Neural cell (in vitro differentiated cells): ENCODE data around the gene SH3BP5. TPM values are rescaled to one million over a fixed set of nuclear protein-coding genes. Genes with fewer than 3 reads are reported as not detected.

Source experiments
- H2AFZ ChIP-seq: fragments of 200-600, 300-800 bp; sonication (generic), shearing (Covaris generic); 2 replicates; pipeline ENCODE4 v1.6.0; 2014; ENCODE audit warnings: low read depth, mild to moderate bottlenecking, antibody characterized with exemption, low read length, moderate library complexity
- H3F3A ChIP-seq: fragments of 200-600 bp; shearing (Covaris generic); 2 replicates; pipeline ENCODE4 v1.6.1; 2016; ENCODE audit warnings: mild to moderate bottlenecking, moderate library complexity, mixed read lengths, antibody characterized with exemption, low read length; ENCODE audit not compliant: insufficient read depth, poor library complexity, severe bottlenecking
- H3K27ac ChIP-seq: fragments of 200-600, 300-800 bp; sonication (generic), shearing (Covaris generic); 2 replicates; pipeline ENCODE4 v1.5.1; 2014; ENCODE audit warnings: mild to moderate bottlenecking, low read length, moderate library complexity
- H3K27me3 ChIP-seq: fragments of 300-800, 200-600 bp; sonication (generic), shearing (Covaris generic); 2 replicates; pipeline ENCODE4 v1.6.0; 2014; ENCODE audit warnings: mild to moderate bottlenecking, low read depth, low read length, moderate library complexity; ENCODE audit not compliant: insufficient read depth
- H3K36me3 ChIP-seq: fragments of 300-800, 200-600 bp; sonication (generic), shearing (Covaris generic); 2 replicates; pipeline ENCODE4 v1.5.1; 2014; ENCODE audit warnings: mild to moderate bottlenecking, antibody characterized with exemption, low read length, moderate library complexity; ENCODE audit not compliant: insufficient read depth
- H3K4me2 ChIP-seq: fragments of 300-800, 200-600 bp; sonication (generic), shearing (Covaris generic); 2 replicates; pipeline ENCODE4 v1.6.0; 2014; ENCODE audit warnings: mild to moderate bottlenecking, low read length
- H3K4me3 ChIP-seq: fragments of 300-800, 200-600 bp; sonication (generic), shearing (Covaris generic); 2 replicates; pipeline ENCODE4 v1.5.1; 2014; ENCODE audit warnings: mild to moderate bottlenecking, low read length, moderate library complexity
- H3K79me2 ChIP-seq: fragments of 200-600 bp; shearing (Covaris generic); replicated peaks from 2 replicates; pipeline ENCODE4 v1.6.0; 2014; ENCODE audit warnings: mild to moderate bottlenecking, low read length, moderate library complexity; ENCODE audit not compliant: insufficient read depth
- H3K9ac ChIP-seq: fragments of 300-800, 200-600 bp; sonication (generic), shearing (Covaris generic); 2 replicates; pipeline ENCODE4 v1.6.1; 2016; ENCODE audit warnings: mild to moderate bottlenecking, low read length, mixed read lengths
- H3K9me2 ChIP-seq: fragments of 200-600 bp; shearing (Covaris generic); 2 replicates; pipeline ENCODE4 v1.6.1; 2016; ENCODE audit warnings: mild to moderate bottlenecking, low read length, mixed read lengths; ENCODE audit not compliant: insufficient read depth
- H3K9me3 ChIP-seq: fragments of 200-600, 300-800 bp; sonication (generic), shearing (Covaris generic); 2 replicates; pipeline ENCODE4 v1.6.1; 2016; ENCODE audit warnings: mild to moderate bottlenecking, mixed run types, low read length, moderate library complexity, mixed read lengths
- H4K20me1 ChIP-seq: fragments of 200-600 bp; shearing (Covaris generic); 2 replicates; pipeline ENCODE4 v1.6.1; 2016; ENCODE audit warnings: mild to moderate bottlenecking, mixed run types; ENCODE audit not compliant: insufficient read depth
- EP300 ChIP-seq: fragments of 450-650 bp; conservative IDR thresholded peaks from 2 replicates; pipeline ENCODE4 v1.6.1; 2014; ENCODE audit warnings: antibody characterized with exemption, mild to moderate bottlenecking, moderate library complexity; ENCODE audit not compliant: poor library complexity, severe bottlenecking
- EZH2 ChIP-seq: fragments of 200-600, 300-800 bp; shearing (Covaris generic), sonication (generic); IDR thresholded peaks from 2 replicates; pipeline ENCODE4 v1.6.1; 2014; ENCODE audit warnings: antibody characterized with exemption, low read length, borderline replicate concordance, mild to moderate bottlenecking; ENCODE audit not compliant: insufficient read depth, poor library complexity, severe bottlenecking
- MXI1 ChIP-seq: fragments of 450-650 bp; conservative IDR thresholded peaks from 2 replicates; pipeline ENCODE4 v1.6.1; 2014; ENCODE audit warnings: antibody characterized with exemption, mild to moderate bottlenecking; ENCODE audit not compliant: poor library complexity, severe bottlenecking
- POLR2AphosphoS5 ChIP-seq: IDR thresholded peaks from 2 replicates; pipeline ENCODE4 v1.6.1; 2012
- RAD21 ChIP-seq: fragments of 450-650 bp; conservative IDR thresholded peaks from 2 replicates; pipeline ENCODE4 v1.6.1; 2014; ENCODE audit warnings: antibody characterized with exemption, mild to moderate bottlenecking, moderate library complexity
- SMC3 ChIP-seq: fragments of 450-650 bp; conservative IDR thresholded peaks from 2 replicates; pipeline ENCODE4 v1.6.1; 2014; ENCODE audit warnings: antibody characterized with exemption, mild to moderate bottlenecking, moderate library complexity; ENCODE audit not compliant: poor library complexity
- TAF1 ChIP-seq: IDR thresholded peaks from 2 replicates; pipeline ENCODE4 v1.6.1; 2012; ENCODE audit warnings: low read depth
- polyA plus RNA-seq: library from polyadenylated mRNA; depleted of rRNA; stranded (reverse); fragments of >200 nt; gene quantifications from 2 replicates; pipeline ENCODE4 v1.2.3, GENCODE V29; 2014
- TF ChIP-seq, protein P1 (sequence below): IDR thresholded peaks from 2 replicates; pipeline ENCODE4 v1.6.1; 2012; ENCODE audit warnings: borderline replicate concordance
- TF ChIP-seq, protein P2 (sequence below): fragments of 450-650 bp; IDR thresholded peaks from 2 replicates; pipeline ENCODE4 v1.5.1; 2014; ENCODE audit warnings: antibody characterized with exemption, mild to moderate bottlenecking, moderate library complexity; ENCODE audit not compliant: poor library complexity, severe bottlenecking

The SH3BP5 gene
- polyA plus RNA-seq, 1 donor from 2014 or later: 166 TPM

- Histone ChIP-seq H3K4me2 (no peak overlapping the region), H3K4me3 (no peak overlapping the region)
- TF ChIP-seq POLR2AphosphoS5 (no peak), EP300 (no peak), MXI1 (no peak), TAF1 (no peak), EZH2 (no peak), SMC3 (no peak), RAD21 (no peak)
- TF ChIP-seq, protein P1, sequence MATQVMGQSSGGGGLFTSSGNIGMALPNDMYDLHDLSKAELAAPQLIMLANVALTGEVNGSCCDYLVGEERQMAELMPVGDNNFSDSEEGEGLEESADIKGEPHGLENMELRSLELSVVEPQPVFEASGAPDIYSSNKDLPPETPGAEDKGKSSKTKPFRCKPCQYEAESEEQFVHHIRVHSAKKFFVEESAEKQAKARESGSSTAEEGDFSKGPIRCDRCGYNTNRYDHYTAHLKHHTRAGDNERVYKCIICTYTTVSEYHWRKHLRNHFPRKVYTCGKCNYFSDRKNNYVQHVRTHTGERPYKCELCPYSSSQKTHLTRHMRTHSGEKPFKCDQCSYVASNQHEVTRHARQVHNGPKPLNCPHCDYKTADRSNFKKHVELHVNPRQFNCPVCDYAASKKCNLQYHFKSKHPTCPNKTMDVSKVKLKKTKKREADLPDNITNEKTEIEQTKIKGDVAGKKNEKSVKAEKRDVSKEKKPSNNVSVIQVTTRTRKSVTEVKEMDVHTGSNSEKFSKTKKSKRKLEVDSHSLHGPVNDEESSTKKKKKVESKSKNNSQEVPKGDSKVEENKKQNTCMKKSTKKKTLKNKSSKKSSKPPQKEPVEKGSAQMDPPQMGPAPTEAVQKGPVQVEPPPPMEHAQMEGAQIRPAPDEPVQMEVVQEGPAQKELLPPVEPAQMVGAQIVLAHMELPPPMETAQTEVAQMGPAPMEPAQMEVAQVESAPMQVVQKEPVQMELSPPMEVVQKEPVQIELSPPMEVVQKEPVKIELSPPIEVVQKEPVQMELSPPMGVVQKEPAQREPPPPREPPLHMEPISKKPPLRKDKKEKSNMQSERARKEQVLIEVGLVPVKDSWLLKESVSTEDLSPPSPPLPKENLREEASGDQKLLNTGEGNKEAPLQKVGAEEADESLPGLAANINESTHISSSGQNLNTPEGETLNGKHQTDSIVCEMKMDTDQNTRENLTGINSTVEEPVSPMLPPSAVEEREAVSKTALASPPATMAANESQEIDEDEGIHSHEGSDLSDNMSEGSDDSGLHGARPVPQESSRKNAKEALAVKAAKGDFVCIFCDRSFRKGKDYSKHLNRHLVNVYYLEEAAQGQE: no peak
- TF ChIP-seq, protein P2, sequence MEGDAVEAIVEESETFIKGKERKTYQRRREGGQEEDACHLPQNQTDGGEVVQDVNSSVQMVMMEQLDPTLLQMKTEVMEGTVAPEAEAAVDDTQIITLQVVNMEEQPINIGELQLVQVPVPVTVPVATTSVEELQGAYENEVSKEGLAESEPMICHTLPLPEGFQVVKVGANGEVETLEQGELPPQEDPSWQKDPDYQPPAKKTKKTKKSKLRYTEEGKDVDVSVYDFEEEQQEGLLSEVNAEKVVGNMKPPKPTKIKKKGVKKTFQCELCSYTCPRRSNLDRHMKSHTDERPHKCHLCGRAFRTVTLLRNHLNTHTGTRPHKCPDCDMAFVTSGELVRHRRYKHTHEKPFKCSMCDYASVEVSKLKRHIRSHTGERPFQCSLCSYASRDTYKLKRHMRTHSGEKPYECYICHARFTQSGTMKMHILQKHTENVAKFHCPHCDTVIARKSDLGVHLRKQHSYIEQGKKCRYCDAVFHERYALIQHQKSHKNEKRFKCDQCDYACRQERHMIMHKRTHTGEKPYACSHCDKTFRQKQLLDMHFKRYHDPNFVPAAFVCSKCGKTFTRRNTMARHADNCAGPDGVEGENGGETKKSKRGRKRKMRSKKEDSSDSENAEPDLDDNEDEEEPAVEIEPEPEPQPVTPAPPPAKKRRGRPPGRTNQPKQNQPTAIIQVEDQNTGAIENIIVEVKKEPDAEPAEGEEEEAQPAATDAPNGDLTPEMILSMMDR: no peak
Measured at GRCh38 chr3:15327941-15328340, 4.4 kb downstream of the SH3BP5 start.

DNA sequence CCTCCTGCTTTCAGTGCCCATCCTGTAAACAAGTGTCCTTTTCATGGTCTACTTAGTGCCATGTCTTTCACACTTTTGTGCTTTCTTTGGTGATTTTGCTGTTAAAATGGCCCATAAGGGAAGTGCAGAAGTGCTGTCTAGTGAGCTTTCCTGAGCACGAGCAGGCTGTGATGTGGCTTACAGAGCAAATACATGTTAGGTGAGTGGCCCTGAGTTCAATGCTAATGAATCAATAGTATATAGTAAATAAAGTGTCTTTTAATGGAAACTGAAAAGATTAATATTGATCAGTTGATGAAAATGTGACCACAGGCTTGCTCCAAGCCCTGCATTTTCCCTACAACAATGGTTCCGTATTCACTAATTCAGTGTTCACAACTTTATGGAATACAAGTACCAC, 5.7 kb downstream of the SH3BP5 start:
- Histone ChIP-seq H3K36me3 (peaks cover 3% of the 10 kb centered on the region), H3K27me3 (no peaks in the 10 kb centered on the region), H3K9ac (no peak overlapping the region), H3K27ac (no peak overlapping the region), H3K4me2 (no peak overlapping the region), H3K9me2 (no peaks in the 10 kb centered on the region), H3F3A (no peaks in the 10 kb centered on the region), H3K79me2 (peaks cover 35% of the 10 kb centered on the region), H3K4me3 (no peak overlapping the region), H2AFZ (no peak overlapping the region), H3K9me3 (no peaks in the 10 kb centered on the region), H4K20me1 (no peaks in the 10 kb centered on the region)
- TF ChIP-seq, protein P1: no peak
- TF ChIP-seq EZH2: no peak
- TF ChIP-seq RAD21: no peak

More at GRCh38 chr3:15327941-15328340, 4.4 kb downstream of the SH3BP5 start:
- Histone ChIP-seq H3K9ac (no peak overlapping the region), H3K79me2 (peaks cover 35% of the 10 kb centered on the region), H3K9me3 (no peaks in the 10 kb centered on the region), H3K27me3 (no peaks in the 10 kb centered on the region), H3F3A (no peaks in the 10 kb centered on the region), H3K9me2 (no peaks in the 10 kb centered on the region), H2AFZ (no peak overlapping the region), H4K20me1 (no peaks in the 10 kb centered on the region), H3K27ac (no peak overlapping the region), H3K36me3 (peaks cover 3% of the 10 kb centered on the region)
